ENCODE data around the gene KLF17.

Gene KLF17

DNA sequence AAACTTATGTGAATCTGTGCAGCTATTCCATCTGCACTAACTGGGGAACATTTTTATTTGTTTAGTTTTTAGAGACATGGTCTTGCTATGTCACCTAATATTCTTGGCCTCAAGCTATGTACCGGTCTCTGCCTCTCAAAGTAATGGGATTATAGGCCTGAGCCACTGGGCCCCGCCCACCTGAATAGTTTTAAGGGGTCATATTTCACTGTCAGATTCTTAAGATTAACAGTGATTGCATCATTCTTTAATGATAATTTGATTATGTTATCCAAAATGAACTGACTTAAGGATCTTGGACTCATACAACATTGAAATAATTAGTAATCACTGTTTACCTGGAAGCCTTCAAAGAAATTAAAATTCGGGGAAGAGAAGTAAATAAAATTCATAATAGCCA lies 35.4 kb downstream of the KLF17 start:
- no peak for DNase-seq (ENCODE audit: low spot score)

DNA sequence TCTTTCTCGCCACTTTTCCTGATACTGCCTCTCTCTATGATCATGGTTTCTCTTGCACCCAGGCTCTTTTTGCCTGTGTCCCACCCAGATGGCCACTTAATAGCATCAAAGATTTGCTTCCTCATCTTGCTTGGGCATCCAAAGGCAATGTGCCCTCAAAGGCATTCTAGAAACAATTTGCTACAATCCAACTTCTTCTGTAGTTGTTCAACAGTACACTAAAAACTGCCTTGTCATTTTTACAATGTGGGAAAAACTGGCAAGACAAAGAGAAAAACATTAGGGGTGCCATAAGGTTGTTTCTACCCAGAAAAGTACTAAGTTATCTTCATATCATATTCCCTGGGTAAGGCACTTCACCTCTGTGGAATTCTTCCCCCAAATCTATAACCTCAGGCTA lies 39.3 kb downstream of the KLF17 start:
- no peak for DNase-seq (ENCODE audit: low spot score)

DNA sequence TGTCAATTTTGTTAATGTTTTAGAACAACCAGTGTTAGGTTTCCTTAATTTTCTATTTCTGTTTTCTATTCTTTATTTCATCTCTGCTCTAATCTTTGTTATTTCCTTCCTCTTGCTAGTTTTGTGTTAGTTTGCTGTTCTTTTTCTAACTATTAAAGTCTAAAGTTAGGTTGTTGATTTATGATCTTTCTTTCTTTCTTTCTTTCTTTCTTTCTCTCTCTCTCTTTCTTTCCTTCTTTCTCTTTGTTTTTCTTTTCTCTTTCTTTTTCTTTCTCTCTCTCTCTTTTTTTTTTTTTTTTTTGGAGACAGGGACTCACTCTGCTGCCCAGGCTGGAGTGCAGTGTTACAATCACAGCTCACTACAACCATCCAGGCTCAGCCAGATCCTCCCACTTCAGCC lies 40.2 kb downstream of the KLF17 start:
- no peak for DNase-seq (ENCODE audit: low spot score)

DNA sequence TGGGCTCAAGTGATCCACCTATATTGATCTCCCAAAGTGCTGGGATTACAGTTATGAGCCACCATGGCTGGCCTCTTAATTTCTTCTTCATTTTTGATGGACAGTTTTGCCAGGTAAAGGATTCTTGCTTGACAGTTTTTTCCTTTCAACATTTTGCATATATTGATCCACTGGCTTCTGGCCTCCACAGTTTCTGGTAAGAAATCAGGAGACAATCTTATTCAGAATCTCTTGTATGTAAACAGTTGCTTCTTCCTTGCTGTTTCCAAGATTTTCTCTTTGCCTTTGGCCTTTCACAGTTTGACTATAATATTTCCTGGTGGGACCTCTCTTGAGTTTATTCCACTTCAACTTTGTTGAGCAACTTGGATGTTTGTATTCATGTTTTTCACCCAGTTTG lies 42.9 kb downstream of the KLF17 start:
- DNase-seq (ENCODE audit: low spot score), result no peak

DNA sequence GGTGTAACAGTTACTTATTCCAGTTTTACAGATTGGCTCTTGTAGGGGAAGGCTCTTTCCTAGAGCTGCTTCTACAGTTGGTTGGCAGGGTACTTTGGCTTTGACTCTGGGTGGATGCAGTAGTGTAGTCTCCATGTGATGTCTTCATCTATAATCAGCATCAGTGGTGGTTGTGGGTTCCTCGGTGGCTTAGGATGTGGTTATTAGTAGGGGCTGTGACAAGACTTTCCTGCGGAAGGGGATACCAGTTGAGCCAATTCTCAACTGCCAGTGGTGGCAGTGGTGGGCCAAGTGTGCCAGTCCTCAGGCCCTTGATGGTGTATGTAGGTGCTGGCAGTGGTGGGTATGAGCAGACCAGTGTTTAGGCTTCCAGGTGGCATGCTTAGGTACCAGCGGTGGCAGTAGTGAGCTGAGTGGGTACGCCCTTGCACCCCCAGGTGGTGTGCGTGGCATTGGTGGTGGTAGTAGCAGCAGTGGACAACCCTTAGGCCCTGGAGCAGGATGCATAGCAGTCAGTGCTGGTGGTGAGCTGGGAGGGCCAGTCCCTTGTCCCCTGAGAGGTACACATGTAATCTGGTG lies 50.0 kb downstream of the KLF17 start:
- no peak for DNase-seq (ENCODE audit: low spot score)

DNA sequence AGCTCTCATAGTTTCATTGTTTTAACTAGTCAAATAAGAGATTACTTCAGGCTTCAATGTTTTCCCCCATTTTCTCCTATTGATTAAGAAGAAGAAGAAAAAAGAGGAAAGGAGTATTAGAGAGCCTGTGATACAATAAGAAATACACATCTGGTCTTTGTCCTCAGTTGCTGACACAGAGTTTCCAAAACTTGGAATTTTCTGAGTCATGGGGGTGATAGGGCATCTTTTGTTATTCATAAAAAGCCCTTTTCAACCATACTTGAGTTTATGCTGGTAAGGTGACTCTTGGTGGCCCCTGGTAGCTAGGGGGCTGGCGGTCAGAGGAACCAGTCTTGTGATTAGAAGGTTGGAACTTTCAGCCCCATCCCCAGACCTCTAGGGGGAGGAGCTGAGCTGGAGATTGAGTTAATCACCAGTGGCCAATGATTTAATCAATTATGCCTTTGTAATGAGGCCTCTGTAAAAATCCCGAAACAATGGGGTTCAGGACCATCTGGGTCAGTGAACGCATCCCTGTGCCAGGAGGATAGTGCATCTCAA lies 51.7 kb downstream of the KLF17 start:
- DNase-seq (ENCODE audit: low spot score), result no peak

DNA sequence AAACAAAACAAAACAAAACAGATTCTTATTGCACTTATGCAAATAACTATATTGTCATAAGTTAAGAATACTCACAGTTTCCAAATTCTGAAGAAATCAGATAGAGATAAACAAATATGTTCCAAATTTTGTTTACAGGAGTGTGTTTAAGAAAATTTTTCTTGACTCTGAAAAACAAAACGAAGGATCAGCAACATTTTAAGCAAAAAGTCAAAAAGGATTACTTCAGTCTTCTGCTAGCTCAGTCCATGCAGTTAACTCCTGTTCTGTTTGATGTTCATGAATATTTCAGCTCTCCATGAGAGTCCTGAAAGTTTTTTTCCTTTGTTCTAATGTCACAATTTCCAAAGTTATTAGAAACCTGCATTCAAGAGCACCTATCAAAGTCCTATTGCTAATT lies 56.0 kb downstream of the KLF17 start:
- no peak for DNase-seq (ENCODE audit: low spot score)
